Smooth muscle cell of the brain vasculature (primary cell): Measurements from ENCODE around the gene FAM193A.
"Not testable (repeated sequence)": the region's sequence is repeated elsewhere in the genome, so short reads cannot be mapped to it uniquely, and the experiment has no call there.

Experiments
- DNase-seq: peaks from one replicate; pipeline ENCODE4 v3.0.0-alpha.2; 2012; ENCODE audit warnings: low read depth, low spot score

FAM193A gene

GRCh38 chr4:2728806-2729532, 192.5 kb downstream of the FAM193A start:
- DNase-seq: no peak

- no peak for DNase-seq
These were observed 193.1 kb downstream of the FAM193A start for GRCh38 chr4:2729533-2729875.

DNA sequence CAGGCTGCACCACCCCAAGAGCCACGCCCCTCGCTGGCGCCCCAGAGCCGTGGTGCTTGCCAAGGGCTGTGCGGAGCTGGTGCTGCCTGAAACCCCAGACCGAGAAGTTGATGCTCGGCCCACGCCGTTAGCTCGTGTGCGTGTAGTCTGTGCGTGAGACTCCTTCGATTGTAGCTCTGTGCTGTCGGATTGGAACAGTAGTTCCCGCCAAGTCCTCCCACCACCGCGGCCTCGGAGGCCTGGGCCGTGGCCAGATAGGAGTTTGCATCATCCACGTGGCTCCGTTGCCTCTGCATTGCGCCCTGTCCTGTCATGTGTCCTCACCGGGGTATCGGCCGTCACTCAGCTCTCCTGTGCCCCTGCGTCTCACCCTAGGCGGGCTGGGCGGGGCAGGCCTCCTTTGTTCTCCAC, 195.5 kb downstream of the FAM193A start:
- DNase-seq: no peak

DNA sequence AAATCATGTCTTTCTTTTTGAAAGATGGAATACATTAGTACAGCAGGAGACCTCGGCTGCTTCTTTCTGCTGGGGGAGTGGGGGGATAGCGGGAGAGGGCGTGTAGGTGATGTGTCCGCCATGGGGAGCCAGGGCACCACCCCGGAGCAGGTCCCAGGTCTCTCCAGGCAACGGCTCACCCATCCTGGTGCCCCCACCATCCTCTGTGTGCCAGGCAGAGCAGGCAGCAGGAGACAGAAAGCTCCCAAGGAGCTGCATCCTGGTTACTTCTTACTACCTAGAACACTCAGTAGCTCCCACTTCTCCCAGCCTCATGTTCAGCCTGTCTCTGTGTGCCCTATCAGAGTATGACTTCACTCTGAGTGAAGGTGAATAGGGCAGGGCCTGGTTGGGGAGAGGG, 196.1 kb downstream of the FAM193A start:
- DNase-seq: no peak

DNA sequence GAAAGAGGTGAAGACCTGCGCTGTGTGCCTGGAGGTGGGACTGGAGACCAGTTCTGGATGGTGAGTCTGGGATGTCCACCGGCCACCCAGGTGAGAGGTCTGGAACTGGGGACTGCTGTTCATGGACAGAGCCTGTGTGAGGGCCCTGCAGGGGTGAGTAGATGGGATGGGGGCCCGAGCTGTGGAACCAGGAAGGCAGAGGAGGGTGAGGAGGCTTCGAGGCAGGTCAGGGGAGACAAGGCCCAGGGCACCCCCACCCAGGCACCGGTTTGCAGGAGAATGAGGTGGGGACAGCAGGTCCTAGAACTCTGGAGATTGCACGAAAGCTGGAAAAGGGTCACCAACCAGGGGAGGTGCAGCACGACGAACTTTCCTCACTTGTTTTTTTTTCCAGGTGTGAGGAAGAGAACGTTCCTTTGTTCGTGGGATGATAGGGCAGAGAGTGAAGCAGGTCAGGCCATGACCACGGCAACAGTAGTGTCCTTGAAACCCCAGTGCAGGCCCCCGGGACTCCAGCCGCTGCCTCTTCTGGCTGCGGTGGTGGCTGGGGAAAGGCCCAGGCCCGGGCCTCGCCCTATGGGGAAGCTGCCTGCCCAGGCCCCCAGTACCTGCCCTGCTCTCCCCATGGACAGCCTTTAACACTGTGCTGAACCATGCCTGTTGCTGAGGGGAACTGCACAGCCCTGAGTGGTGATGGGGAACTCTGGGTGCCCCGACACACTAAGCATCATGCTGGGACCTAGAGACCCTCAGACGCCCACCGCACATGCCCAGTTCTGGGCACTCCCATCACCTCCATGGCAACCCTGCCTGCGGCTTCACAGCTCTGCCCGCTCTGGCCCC, 196.8 kb downstream of the FAM193A start:
- DNase-seq: no peak

GRCh38 chr4:2733844-2734574, 197.6 kb downstream of the FAM193A start:
- no peak for DNase-seq

DNA sequence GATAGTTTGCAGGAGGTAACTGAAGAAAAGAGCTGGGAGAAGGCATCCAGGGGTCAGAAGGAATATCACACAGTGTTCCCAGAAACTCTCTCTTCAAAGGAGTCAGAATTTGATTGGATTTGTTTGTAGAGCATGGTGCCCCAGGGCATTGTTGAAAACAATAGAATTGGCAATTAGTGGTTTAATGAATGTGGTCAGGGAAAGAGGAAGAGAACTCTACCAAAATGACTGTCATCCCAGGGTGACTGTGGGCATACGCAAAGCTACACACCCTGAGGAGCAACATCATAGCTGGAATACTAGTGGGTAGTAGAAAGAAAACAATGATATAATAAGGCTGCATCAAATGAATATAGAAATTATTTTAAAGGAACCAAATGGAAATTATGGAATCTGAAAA, 198.2 kb downstream of the FAM193A start:
- DNase-seq: no peak

- DNase-seq: no peak
These were observed 199.4 kb downstream of the FAM193A start for GRCh38 chr4:2735869-2736268.

DNA sequence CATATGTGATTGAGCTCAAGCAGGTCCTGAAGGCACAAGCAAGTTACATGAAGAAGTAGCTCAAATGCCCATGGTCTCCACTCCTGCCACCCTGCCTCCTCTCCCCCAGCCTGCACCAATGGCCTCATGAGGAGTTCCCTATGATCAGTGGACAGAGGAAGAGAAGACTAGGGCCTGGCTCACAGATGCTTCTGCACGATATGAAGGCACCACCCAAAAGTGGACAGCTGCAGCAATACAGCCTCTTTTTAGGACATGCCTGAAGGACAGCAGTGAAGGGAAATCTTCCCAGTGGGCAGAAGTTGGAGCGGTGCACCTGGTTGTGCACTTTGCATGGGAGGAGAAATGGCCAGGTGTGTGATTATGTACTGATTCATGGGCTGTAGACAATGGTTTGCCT, 201.8 kb downstream of the FAM193A start:
- not testable (repeated sequence) for DNase-seq

DNA sequence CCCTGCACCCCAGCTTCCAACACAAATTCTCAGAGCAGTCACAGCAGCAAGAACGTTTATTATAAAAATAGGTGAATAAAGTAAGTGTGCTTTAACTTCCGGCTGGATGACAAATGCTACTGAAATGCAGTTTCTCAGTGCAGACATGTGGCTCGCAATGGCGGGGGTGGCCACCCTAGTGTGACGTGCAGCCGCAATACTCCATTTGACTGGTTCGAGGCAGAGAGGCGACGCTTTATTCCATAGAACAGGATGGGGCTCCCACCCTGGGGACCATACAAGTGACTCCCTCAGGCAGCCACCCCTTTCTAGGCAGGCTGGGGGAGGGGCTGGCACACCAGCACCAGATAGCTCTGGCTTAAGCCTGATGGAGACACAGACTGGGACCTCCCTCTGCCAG, 205.2 kb downstream of the FAM193A start:
- no peak for DNase-seq

DNA sequence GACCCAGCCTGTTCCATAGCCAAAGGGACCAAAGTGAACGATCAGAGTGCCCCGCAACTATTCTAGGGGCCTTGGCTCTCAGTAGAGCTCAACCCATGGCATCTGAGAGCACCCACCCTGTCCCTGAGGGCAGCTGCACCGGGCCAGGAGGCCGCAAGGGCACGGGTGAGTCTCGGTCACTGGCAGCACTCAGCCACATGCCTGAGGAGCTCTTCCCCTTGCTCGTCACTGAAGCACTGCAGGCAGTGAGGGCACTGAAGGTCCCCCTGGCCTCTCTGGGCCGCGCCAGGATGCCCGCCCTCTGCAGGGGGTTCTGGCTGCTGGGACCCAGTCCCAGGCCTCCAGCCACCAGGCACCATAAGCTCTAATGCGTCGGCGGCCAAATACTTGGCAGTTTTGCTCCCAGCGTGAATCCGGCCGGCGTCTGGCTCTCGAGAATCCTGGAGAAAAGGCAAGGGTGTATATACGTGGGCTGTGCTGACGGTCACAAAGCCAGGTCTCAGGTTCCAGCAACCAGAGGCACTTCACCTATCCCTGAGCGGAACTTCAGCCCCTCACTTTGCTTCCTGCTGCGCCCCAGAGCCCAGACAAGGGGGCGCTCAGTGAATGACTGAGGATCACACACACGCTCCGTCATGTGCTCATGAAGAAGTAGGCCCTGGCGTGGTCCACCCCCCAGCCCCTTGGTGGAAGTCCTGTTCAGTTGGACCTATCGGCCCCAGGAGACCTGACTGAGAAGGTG, 205.8 kb downstream of the FAM193A start:
- no peak for DNase-seq

- no peak for DNase-seq
These were observed 206.5 kb downstream of the FAM193A start for GRCh38 chr4:2742823-2743517.

- no peak for DNase-seq
These were observed 207.3 kb downstream of the FAM193A start for GRCh38 chr4:2743518-2744445.

GRCh38 chr4:2744576-2745270, 208.3 kb downstream of the FAM193A start:
- DNase-seq: no peak

- no peak for DNase-seq
These were observed 209.1 kb downstream of the FAM193A start for GRCh38 chr4:2745516-2745915.

- DNase-seq: no peak
These were observed 209.7 kb downstream of the FAM193A start for GRCh38 chr4:2745981-2746806.

DNA sequence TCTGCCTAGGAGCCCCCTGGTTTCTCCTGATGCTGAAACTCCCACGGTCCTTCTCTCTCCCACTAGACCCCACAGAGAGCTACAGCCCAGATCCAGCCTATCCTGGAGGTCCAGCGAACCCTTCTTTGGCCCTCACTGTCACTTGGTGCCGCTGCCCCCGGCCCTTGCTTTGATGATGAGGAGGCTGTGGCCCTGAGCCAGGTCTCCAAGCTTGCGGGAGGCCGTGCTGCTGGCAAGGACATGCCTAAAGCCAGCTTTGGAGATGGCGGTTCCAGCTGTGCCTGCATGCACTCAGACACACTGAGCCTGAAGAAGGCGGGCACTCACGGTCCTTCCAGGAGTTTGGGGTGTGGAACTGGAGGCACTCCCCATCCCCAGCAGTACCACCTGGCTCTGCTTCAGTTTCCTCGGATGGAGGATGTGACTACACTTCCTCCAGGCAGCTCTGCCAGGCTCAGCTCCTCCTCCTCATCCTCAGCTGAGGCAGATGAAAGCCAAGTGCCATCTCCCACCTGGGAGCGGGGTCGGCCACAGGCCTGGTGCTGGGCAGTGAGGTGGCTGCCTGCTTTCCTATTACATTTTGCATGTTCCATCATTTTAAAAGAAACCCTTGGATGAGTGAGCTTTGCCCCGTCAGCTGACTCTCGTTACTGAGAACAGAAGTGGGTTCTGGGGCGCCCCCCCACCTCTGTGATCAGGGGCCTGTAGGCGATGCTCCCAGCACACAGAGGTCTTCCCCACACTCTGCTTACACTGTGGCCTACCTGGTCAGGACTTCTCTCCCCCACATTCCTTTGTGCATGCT, 210.6 kb downstream of the FAM193A start:
- DNase-seq: no peak
